ENCODE data around the gene SKP2.
"Not testable (repeated sequence)": the region's sequence is repeated elsewhere in the genome, so short reads cannot be mapped to it uniquely, and the experiment has no call there.

The SKP2 gene

GRCh38 chr5:36151434-36152323 is at the start of gene SKP2, which contains the start of gene LMBRD2:
TSS of gene SKP2 (plus strand) at chr5:36152111. CDS start at chr5:36152263, 152 bp downstream.
TSS of gene LMBRD2 (minus strand) at chr5:36151887. CDS start at chr5:36143349, 8,538 bp downstream.
- DNase-seq, result peak; percentile 96

GRCh38 chr5:36105819-36106218 is 46.1 kb upstream of the SKP2 start:
- DNase-seq, result no peak

GRCh38 chr5:36108758-36109460 is 43.0 kb upstream of the SKP2 start:
- no peak for DNase-seq

GRCh38 chr5:36111238-36111637 is 40.7 kb upstream of the SKP2 start:
- no peak for DNase-seq

- no peak for DNase-seq
Measured at GRCh38 chr5:36125868-36126267, 26.0 kb upstream of the SKP2 start.

- DNase-seq, result no peak
Measured at GRCh38 chr5:36128795-36129194, 23.1 kb upstream of the SKP2 start.

GRCh38 chr5:36129666-36130065 is 22.2 kb upstream of the SKP2 start:
- DNase-seq, result not testable (repeated sequence)

GRCh38 chr5:36133009-36133408 is 18.9 kb upstream of the SKP2 start:
- DNase-seq, result not testable (repeated sequence)

- no peak for DNase-seq
Measured at GRCh38 chr5:36135988-36136387, 15.9 kb upstream of the SKP2 start.

GRCh38 chr5:36136581-36136980 is 15.3 kb upstream of the SKP2 start:
- no peak for DNase-seq

GRCh38 chr5:36138900-36139683 is 12.8 kb upstream of the SKP2 start:
- DNase-seq, result no peak

- DNase-seq, result no peak
Measured at GRCh38 chr5:36145311-36145710, 6.6 kb upstream of the SKP2 start.

- no peak for DNase-seq
Measured at GRCh38 chr5:36146390-36146789, 5.5 kb upstream of the SKP2 start.

GRCh38 chr5:36147681-36148080 is 4.2 kb upstream of the SKP2 start:
- no peak for DNase-seq

- peak; percentile 23 for DNase-seq
Measured at GRCh38 chr5:36150676-36151433, 1.1 kb upstream of the SKP2 start.

GRCh38 chr5:36152324-36153297 is 700 bp downstream of the SKP2 start:
- DNase-seq, result no peak

GRCh38 chr5:36153298-36153677 is 1.4 kb downstream of the SKP2 start:
- DNase-seq, result no peak

- no peak for DNase-seq
Measured at GRCh38 chr5:36153726-36154125, 1.8 kb downstream of the SKP2 start.

GRCh38 chr5:36155291-36155690 is 3.4 kb downstream of the SKP2 start:
- DNase-seq, result no peak

GRCh38 chr5:36156121-36156601 is 4.2 kb downstream of the SKP2 start:
- no peak for DNase-seq

- DNase-seq, result no peak
Measured at GRCh38 chr5:36156619-36157018, 4.7 kb downstream of the SKP2 start.

Data from CD4-positive, alpha-beta T cell treated with Interleukin-12 subunit alpha and Interleukin-12 subunit beta, for 1 hour (primary cell).